Activated naive CD8-positive, alpha-beta T cell treated with anti-CD3 and anti-CD28 coated beads, Interleukin-2, amount 50 U/mL, for 24 hours (primary cell): ENCODE results near the gene IRGC.

Source experiments
- ATAC-seq: fragments of 150-1000 bp; cut with Tn5 transposase; one replicate; pipeline ENCODE4 v1.10.0; 2021
- DNase-seq: peaks from one replicate; pipeline ENCODE4 v3.0.0; 2021
- H3K27ac Mint-ChIP-seq: one replicate; pipeline ENCODE4 v1.8.0; 2021; ENCODE audit warnings: mild to moderate bottlenecking, mixed read lengths
- H3K27me3 Mint-ChIP-seq: one replicate; pipeline ENCODE4 v1.8.0; 2021; ENCODE audit warnings: mixed read lengths
- H3K36me3 Mint-ChIP-seq: one replicate; pipeline ENCODE4 v1.8.0; 2021; ENCODE audit warnings: low read depth, mixed read lengths
- H3K4me1 Mint-ChIP-seq: one replicate; pipeline ENCODE4 v1.8.0; 2021; ENCODE audit warnings: mixed read lengths
- H3K4me3 Mint-ChIP-seq: one replicate; pipeline ENCODE4 v1.8.0; 2021; ENCODE audit warnings: mild to moderate bottlenecking, moderate library complexity, mixed read lengths
- H3K9me3 Mint-ChIP-seq: one replicate; pipeline ENCODE4 v1.8.0; 2021; ENCODE audit warnings: mixed read lengths

The IRGC gene

GRCh38 chr19:43682824-43683661, 32.8 kb upstream of the IRGC start:
- no peak for ATAC-seq
- Mint-ChIP-seq H3K4me1 (peaks cover 7% of the 10 kb centered on the region), H3K36me3 (no peaks in the 10 kb centered on the region), H3K27me3 (no peaks in the 10 kb centered on the region), H3K9me3 (no peaks in the 10 kb centered on the region), H3K4me3 (no peak overlapping the region), H3K27ac (no peak overlapping the region)
- no peak for DNase-seq

GRCh38 chr19:43683905-43684304, 32.0 kb upstream of the IRGC start:
- peaks cover 7% of the 10 kb centered on the region for H3K4me1 Mint-ChIP-seq

GRCh38 chr19:43684326-43684725, 31.6 kb upstream of the IRGC start:
- no peak for ATAC-seq

More at GRCh38 chr19:43683905-43684304, 32.0 kb upstream of the IRGC start:
- no peaks in the 10 kb centered on the region for H3K9me3 Mint-ChIP-seq
- no peak for DNase-seq
- no peak overlapping the region for H3K4me3 Mint-ChIP-seq
- H3K36me3 Mint-ChIP-seq, result no peaks in the 10 kb centered on the region
- no peaks in the 10 kb centered on the region for H3K27me3 Mint-ChIP-seq
- no peak for ATAC-seq
- H3K27ac Mint-ChIP-seq, result no peak overlapping the region

GRCh38 chr19:43687660-43687997, 28.2 kb upstream of the IRGC start:
- Mint-ChIP-seq H3K27ac (no peak overlapping the region), H3K9me3 (peaks cover 4% of the 10 kb centered on the region), H3K4me3 (no peak overlapping the region), H3K36me3 (peaks cover 2% of the 10 kb centered on the region), H3K27me3 (peaks cover 2% of the 10 kb centered on the region), H3K4me1 (peaks cover 7% of the 10 kb centered on the region)
- DNase-seq (no peak), ATAC-seq (no peak)

More at GRCh38 chr19:43684326-43684725, 31.6 kb upstream of the IRGC start:
- no peak for DNase-seq
- Mint-ChIP-seq H3K27ac (no peak overlapping the region), H3K4me3 (no peak overlapping the region), H3K9me3 (no peaks in the 10 kb centered on the region), H3K36me3 (no peaks in the 10 kb centered on the region), H3K27me3 (no peaks in the 10 kb centered on the region), H3K4me1 (peaks cover 7% of the 10 kb centered on the region)

- no peak for DNase-seq
- no peak overlapping the region for H3K27ac Mint-ChIP-seq
- H3K27me3 Mint-ChIP-seq, result peaks cover 2% of the 10 kb centered on the region
- peaks cover 7% of the 10 kb centered on the region for H3K4me1 Mint-ChIP-seq
- H3K4me3 Mint-ChIP-seq, result no peak overlapping the region
- H3K9me3 Mint-ChIP-seq, result peaks cover 4% of the 10 kb centered on the region
- H3K36me3 Mint-ChIP-seq, result peaks cover 2% of the 10 kb centered on the region
- ATAC-seq, result no peak
Observed at GRCh38 chr19:43688059-43688701, 27.7 kb upstream of the IRGC start.

GRCh38 chr19:43690444-43690843, 25.4 kb upstream of the IRGC start:
- Mint-ChIP-seq H3K36me3 (peaks cover 2% of the 10 kb centered on the region), H3K27ac (no peak overlapping the region), H3K27me3 (peaks cover 7% of the 10 kb centered on the region), H3K9me3 (peaks cover 8% of the 10 kb centered on the region), H3K4me3 (no peak overlapping the region), H3K4me1 (peaks cover 7% of the 10 kb centered on the region)
- DNase-seq (no peak), ATAC-seq (no peak)

- Mint-ChIP-seq H3K4me1 (peaks cover 7% of the 10 kb centered on the region), H3K27ac (no peak overlapping the region), H3K4me3 (no peak overlapping the region), H3K9me3 (peaks cover 8% of the 10 kb centered on the region), H3K27me3 (peaks cover 7% of the 10 kb centered on the region), H3K36me3 (peaks cover 2% of the 10 kb centered on the region)
- DNase-seq, result no peak
- no peak for ATAC-seq
Observed at GRCh38 chr19:43690890-43691289, 25.0 kb upstream of the IRGC start.

- Mint-ChIP-seq H3K27me3 (peaks cover 7% of the 10 kb centered on the region), H3K4me1 (peaks cover 4% of the 10 kb centered on the region), H3K9me3 (peaks cover 8% of the 10 kb centered on the region), H3K36me3 (peaks cover 2% of the 10 kb centered on the region), H3K27ac (no peak overlapping the region), H3K4me3 (no peak overlapping the region)
- DNase-seq, result no peak
- no peak for ATAC-seq
Observed at GRCh38 chr19:43691755-43692154, 24.1 kb upstream of the IRGC start.

- ATAC-seq, result no peak
- peaks cover 7% of the 10 kb centered on the region for H3K27me3 Mint-ChIP-seq
Observed at GRCh38 chr19:43692385-43692784, 23.5 kb upstream of the IRGC start.

GRCh38 chr19:43692877-43693276, 23.0 kb upstream of the IRGC start:
- Mint-ChIP-seq H3K27me3 (peaks cover 11% of the 10 kb centered on the region), H3K9me3 (peaks cover 8% of the 10 kb centered on the region), H3K36me3 (peaks cover 2% of the 10 kb centered on the region), H3K4me1 (no peaks in the 10 kb centered on the region), H3K4me3 (no peak overlapping the region), H3K27ac (no peak overlapping the region)
- no peak for ATAC-seq
- no peak for DNase-seq

More at GRCh38 chr19:43692385-43692784, 23.5 kb upstream of the IRGC start:
- no peak overlapping the region for H3K4me3 Mint-ChIP-seq
- no peak for DNase-seq
- peaks cover 8% of the 10 kb centered on the region for H3K9me3 Mint-ChIP-seq
- H3K36me3 Mint-ChIP-seq, result peaks cover 2% of the 10 kb centered on the region
- no peaks in the 10 kb centered on the region for H3K4me1 Mint-ChIP-seq
- H3K27ac Mint-ChIP-seq, result no peak overlapping the region

- ATAC-seq, result no peak
- peaks cover under 1% of the 10 kb centered on the region for H3K4me1 Mint-ChIP-seq
- H3K27me3 Mint-ChIP-seq, result peaks cover 20% of the 10 kb centered on the region
- peaks cover 8% of the 10 kb centered on the region for H3K9me3 Mint-ChIP-seq
- no peak overlapping the region for H3K4me3 Mint-ChIP-seq
- H3K36me3 Mint-ChIP-seq, result peaks cover 2% of the 10 kb centered on the region
- no peak for DNase-seq
- H3K27ac Mint-ChIP-seq, result no peak overlapping the region
Observed at GRCh38 chr19:43694553-43694952, 21.3 kb upstream of the IRGC start.

- no peak for DNase-seq
- Mint-ChIP-seq H3K27ac (no peak overlapping the region), H3K9me3 (peaks cover 8% of the 10 kb centered on the region), H3K4me1 (peaks cover 17% of the 10 kb centered on the region), H3K27me3 (peaks cover 26% of the 10 kb centered on the region), H3K4me3 (no peak overlapping the region), H3K36me3 (peaks cover 2% of the 10 kb centered on the region)
- no peak for ATAC-seq
Observed at GRCh38 chr19:43695985-43696704, 19.7 kb upstream of the IRGC start.

GRCh38 chr19:43697295-43697694, 18.6 kb upstream of the IRGC start:
- no peak overlapping the region for H3K27ac Mint-ChIP-seq
- DNase-seq (no peak), ATAC-seq (no peak)
- peaks cover 25% of the 10 kb centered on the region for H3K27me3 Mint-ChIP-seq
- peaks cover 10% of the 10 kb centered on the region for H3K9me3 Mint-ChIP-seq
- H3K36me3 Mint-ChIP-seq, result peaks cover 3% of the 10 kb centered on the region
- H3K4me1 Mint-ChIP-seq, result peaks cover 24% of the 10 kb centered on the region
- H3K4me3 Mint-ChIP-seq, result no peak overlapping the region

GRCh38 chr19:43699506-43700394, 16.1 kb upstream of the IRGC start:
- Mint-ChIP-seq H3K27me3 (peaks cover 20% of the 10 kb centered on the region), H3K27ac (peak overlapping the region; percentile 92), H3K36me3 (peaks cover 2% of the 10 kb centered on the region), H3K4me1 (peaks cover 24% of the 10 kb centered on the region), H3K9me3 (peaks cover 8% of the 10 kb centered on the region), H3K4me3 (peak overlapping the region; percentile 80)
- ATAC-seq (no peak), DNase-seq (peak; percentile 20)
